Measurements from ENCODE around the gene PPP6R1. TPM values are rescaled to one million over a fixed set of nuclear protein-coding genes. Genes with fewer than 3 reads are reported as not detected.
A peak's percentile ranks its signal among the peaks of the same experiment; 100 is the strongest.

The PPP6R1 gene
- total and polyA plus RNA-seq, 12 donors = 28.9 to 116 (median 74.9) TPM

- no peaks in the 10 kb centered on the region for H3K9me3 ChIP-seq (replicated peaks in 1 of 3)
- WGBS, 4 donors = 39 to 60% (median 46%) methylated on average over 5 to 17 of the region's 17 CpGs
- H3K36me3 ChIP-seq (replicated peaks in 1 of 2) = peaks cover 0 to 12% of the 10 kb centered on the region in 2 donors
- TF ChIP-seq CTCF (IDR thresholded peaks at IDR 0.05) = no peak
- peak in 1 of 2 donors; percentile 63 for TF ChIP-seq POLR2A (IDR thresholded peaks at IDR 0.05)
- intact Hi-C loops (cut with DNase I) = no loop called here
- peak overlapping the region in 4 of 5 donors; percentile 18 to 65 (median 44) for H3K27ac ChIP-seq
- peak overlapping the region in 2 of 4 donors; percentile 13 to 37 for H3K4me3 ChIP-seq
- DNase-seq = peak; percentile 72 to 92 (median 87)
- H3K27me3 ChIP-seq = no peaks in the 10 kb centered on the region
- H3K4me1 ChIP-seq (replicated peaks in 1 of 2) = peaks cover 3 to 9% of the 10 kb centered on the region in 2 donors
Observed at GRCh38 chr19:55305983-55306562, 47.3 kb upstream of the PPP6R1 start.

- H3K36me3 ChIP-seq (replicated peaks in 1 of 2) = peaks cover 0 to 12% of the 10 kb centered on the region in 2 donors
- peak; percentile 60 to 82 (median 64) for DNase-seq
- no peaks in the 10 kb centered on the region for H3K27me3 ChIP-seq
- H3K4me3 ChIP-seq = peak overlapping the region in 1 of 4 donors; percentile 37
- intact Hi-C loops (cut with DNase I) = no loop called here
- WGBS, 4 donors = 61 to 74% (median 74%) methylated on average over 6 to 9 of the region's 9 CpGs
- H3K27ac ChIP-seq = peak overlapping the region in 4 of 5 donors; percentile 18 to 65 (median 44)
- peaks cover 3 to 9% of the 10 kb centered on the region in 2 donors for H3K4me1 ChIP-seq (replicated peaks in 1 of 2)
- TF ChIP-seq CTCF (IDR thresholded peaks at IDR 0.05) (no peak), POLR2A (IDR thresholded peaks at IDR 0.05) (no peak)
- H3K9me3 ChIP-seq (replicated peaks in 1 of 3) = no peaks in the 10 kb centered on the region
Observed at GRCh38 chr19:55305491-55305890, 46.7 kb upstream of the PPP6R1 start.

- intact Hi-C loops (cut with DNase I) = loop anchor here in 1 of 2 donors (5.0 kb wide), 1 partner anchor 77 kb away; the partner anchor contains the start of gene TMEM238
- Histone ChIP-seq H3K4me1 (replicated peaks in 1 of 2) (peaks cover 3 to 9% of the 10 kb centered on the region in 2 donors), H3K36me3 (replicated peaks in 1 of 2) (peaks cover 0 to 12% of the 10 kb centered on the region in 2 donors), H3K27me3 (no peaks in the 10 kb centered on the region), H3K9me3 (replicated peaks in 1 of 3) (no peaks in the 10 kb centered on the region), H3K4me3 (no peak overlapping the region), H3K27ac (no peak overlapping the region)
- WGBS, 4 donors = 67 to 89% (median 80%) methylated on average over 6 to 14 of the region's 14 CpGs
- TF ChIP-seq CTCF (IDR thresholded peaks at IDR 0.05) (no peak), POLR2A (IDR thresholded peaks at IDR 0.05) (no peak)
- no peak for DNase-seq
Observed at GRCh38 chr19:55304980-55305379, 46.2 kb upstream of the PPP6R1 start.

DNA sequence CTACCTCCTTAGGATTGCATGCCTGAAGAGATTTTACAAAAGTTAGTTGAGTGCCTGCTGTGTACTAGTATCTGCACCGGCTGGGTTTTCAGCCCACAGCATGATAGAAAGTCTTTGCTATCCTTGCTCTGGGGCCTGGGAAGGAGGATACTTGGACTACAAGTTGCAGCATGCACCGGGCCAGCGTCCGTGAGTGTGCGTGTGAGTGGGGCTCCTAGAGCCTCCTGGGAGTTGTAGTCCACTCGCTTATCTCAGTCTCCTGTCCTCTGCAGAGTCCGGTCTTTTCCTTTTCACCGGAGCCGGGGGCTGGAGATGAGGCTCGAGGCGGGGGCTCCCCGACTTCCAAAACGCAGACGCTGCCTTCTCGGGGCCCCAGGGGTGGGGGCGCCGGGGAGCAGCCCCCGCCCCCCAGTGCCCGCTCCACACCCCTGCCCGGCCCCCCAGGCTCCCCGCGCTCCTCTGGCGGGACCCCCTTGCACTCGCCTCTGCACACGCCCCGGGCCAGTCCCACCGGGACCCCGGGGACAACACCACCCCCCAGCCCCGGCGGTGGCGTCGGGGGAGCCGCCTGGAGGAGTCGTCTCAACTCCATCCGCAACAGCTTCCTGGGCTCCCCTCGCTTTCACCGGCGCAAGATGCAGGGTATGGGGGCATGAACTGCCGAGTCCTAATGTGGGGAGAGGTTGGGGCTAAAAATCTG, 45.6 kb upstream of the PPP6R1 start:
- Histone ChIP-seq H3K4me3 (no peak overlapping the region), H3K9me3 (replicated peaks in 1 of 3) (no peaks in the 10 kb centered on the region), H3K27me3 (no peaks in the 10 kb centered on the region), H3K4me1 (replicated peaks in 1 of 2) (peaks cover 3 to 9% of the 10 kb centered on the region in 2 donors), H3K27ac (no peak overlapping the region), H3K36me3 (replicated peaks in 1 of 2) (peaks cover 0 to 12% of the 10 kb centered on the region in 2 donors)
- intact Hi-C loops (cut with DNase I) = loop anchor here in 1 of 2 donors (5.0 kb wide), 1 partner anchor 78 kb away; the partner anchor contains the start of gene TMEM238
- peak in 3 of 7 donors; percentile 31 to 64 (median 37) for DNase-seq
- TF ChIP-seq POLR2A (IDR thresholded peaks at IDR 0.05) (no peak), CTCF (IDR thresholded peaks at IDR 0.05) (no peak)
- WGBS, 4 donors = 80 to 93% (median 89%) methylated on average over 13 to 39 of the region's 39 CpGs
